ENCODE data around the gene COMMD9. TPM values are rescaled to one million over a fixed set of nuclear protein-coding genes. Genes with fewer than 3 reads are reported as not detected.

The COMMD9 gene
- total RNA-seq, 1 donor: 35.4 TPM

- TF ChIP-seq, protein P1, sequence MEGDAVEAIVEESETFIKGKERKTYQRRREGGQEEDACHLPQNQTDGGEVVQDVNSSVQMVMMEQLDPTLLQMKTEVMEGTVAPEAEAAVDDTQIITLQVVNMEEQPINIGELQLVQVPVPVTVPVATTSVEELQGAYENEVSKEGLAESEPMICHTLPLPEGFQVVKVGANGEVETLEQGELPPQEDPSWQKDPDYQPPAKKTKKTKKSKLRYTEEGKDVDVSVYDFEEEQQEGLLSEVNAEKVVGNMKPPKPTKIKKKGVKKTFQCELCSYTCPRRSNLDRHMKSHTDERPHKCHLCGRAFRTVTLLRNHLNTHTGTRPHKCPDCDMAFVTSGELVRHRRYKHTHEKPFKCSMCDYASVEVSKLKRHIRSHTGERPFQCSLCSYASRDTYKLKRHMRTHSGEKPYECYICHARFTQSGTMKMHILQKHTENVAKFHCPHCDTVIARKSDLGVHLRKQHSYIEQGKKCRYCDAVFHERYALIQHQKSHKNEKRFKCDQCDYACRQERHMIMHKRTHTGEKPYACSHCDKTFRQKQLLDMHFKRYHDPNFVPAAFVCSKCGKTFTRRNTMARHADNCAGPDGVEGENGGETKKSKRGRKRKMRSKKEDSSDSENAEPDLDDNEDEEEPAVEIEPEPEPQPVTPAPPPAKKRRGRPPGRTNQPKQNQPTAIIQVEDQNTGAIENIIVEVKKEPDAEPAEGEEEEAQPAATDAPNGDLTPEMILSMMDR (IDR thresholded peaks at IDR 0.05; ENCODE audit: insufficient read depth, low read depth, low read length): no peak
- H3K4me3 ChIP-seq (ENCODE audit: low read depth, low read length): no peak overlapping the region
- no peak for DNase-seq (ENCODE audit: low read depth)
These were observed 28.8 kb upstream of the COMMD9 start for GRCh38 chr11:36317992-36318391.

GRCh38 chr11:36316049-36316448, 26.8 kb upstream of the COMMD9 start:
- DNase-seq (ENCODE audit: low read depth): peak; percentile 19
- H3K4me3 ChIP-seq (ENCODE audit: low read depth, low read length): no peak overlapping the region
- TF ChIP-seq, protein P1 (IDR thresholded peaks at IDR 0.05; ENCODE audit: insufficient read depth, low read depth, low read length): no peak

- H3K4me3 ChIP-seq (ENCODE audit: low read depth, low read length): no peak overlapping the region
- no peak for DNase-seq (ENCODE audit: low read depth)
- TF ChIP-seq, protein P1 (IDR thresholded peaks at IDR 0.05; ENCODE audit: insufficient read depth, low read depth, low read length): no peak
These were observed 25.2 kb upstream of the COMMD9 start for GRCh38 chr11:36314434-36314767.

DNA sequence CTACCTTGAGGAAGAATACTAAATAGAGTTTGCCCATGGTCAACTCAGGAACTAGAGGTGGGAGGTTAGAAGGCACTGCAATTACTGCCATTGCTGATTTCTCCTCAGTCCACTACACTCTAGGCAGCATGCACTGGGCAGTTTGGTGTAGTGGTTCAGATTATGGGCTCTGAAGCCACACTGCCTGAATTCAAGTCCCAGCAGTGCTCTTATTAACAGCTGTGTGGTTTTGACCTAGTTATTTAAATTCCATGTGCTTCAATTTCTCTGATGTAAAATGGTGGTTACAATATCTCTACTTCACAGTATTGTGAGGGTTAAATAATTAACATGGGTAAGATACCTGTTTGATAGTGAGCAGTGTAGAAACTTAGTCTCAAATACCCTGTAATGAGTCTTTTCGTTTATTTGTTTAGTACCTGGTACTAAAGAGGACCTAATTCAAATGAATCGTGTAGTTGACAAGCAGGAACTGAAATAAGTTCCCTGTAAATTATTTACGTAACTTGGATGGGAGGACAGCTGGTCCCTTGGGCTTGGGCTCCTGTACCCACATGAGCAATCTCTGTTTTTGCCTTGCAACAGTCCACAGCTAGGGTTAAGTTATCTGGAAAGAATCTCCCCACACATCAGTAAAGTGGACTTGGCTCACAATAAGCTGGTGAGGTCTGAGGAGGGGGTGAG, 24.7 kb upstream of the COMMD9 start:
- TF ChIP-seq, protein P1 (IDR thresholded peaks at IDR 0.05; ENCODE audit: insufficient read depth, low read depth, low read length): no peak
- peak; percentile 22 for DNase-seq (ENCODE audit: low read depth)
- no peak overlapping the region for H3K4me3 ChIP-seq (ENCODE audit: low read depth, low read length)

DNA sequence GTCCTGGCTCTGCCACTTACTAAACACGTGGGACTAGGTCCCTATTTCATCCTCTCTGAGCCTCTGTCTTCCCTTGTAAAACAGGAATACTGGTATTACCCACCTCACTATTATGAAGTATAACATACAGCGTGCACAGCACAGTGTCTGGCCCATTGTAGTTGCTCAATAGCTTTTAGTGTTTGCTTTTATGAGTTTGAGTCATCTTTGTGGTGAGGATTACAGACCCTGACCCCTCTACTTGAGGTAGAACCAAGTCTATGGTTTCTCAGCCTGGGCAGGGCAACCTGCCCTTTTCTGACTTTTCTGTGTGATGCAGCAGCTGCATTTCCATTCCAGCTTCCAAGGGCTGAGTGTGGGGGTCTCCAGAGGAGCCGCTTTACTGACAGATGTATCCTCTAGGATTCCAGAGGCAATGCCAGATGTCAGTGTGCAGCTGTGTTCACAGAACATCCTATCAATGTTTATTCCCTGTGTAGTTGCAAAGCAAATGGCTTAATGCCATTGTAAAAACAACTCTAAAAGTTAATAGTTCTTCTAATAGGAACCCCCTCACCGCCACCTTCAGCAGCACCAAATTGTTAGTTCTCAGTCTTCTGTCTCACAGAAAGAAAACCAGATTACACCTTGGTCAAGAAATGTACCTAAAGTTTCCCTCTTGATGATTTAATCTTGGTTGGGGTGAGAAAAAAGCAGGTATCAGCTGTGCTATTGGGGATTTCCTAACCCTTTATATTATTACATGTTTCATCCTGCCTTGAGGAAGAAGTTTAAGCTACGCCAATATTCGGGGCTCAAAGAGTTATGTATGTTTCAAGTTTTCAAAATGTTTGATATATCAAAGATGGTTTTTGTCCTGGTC, 23.6 kb upstream of the COMMD9 start:
- DNase-seq (ENCODE audit: low read depth): peak; percentile 97
- TF ChIP-seq, protein P1 (IDR thresholded peaks at IDR 0.05; ENCODE audit: insufficient read depth, low read depth, low read length): no peak
- H3K4me3 ChIP-seq (ENCODE audit: low read depth, low read length): no peak overlapping the region

GRCh38 chr11:36311926-36312595, 22.8 kb upstream of the COMMD9 start:
- no peak for DNase-seq (ENCODE audit: low read depth)
- TF ChIP-seq, protein P1 (IDR thresholded peaks at IDR 0.05; ENCODE audit: insufficient read depth, low read depth, low read length): no peak
- no peak overlapping the region for H3K4me3 ChIP-seq (ENCODE audit: low read depth, low read length)

All from fibroblast of villous mesenchyme (primary cell).